PC-9 (cell line): ENCODE data around the gene LRP1B. TPM values are rescaled to one million over a fixed set of nuclear protein-coding genes. Genes with fewer than 3 reads are reported as not detected.

ENCODE experiments used
- BruUV-seq: library from RNA; stranded (reverse); fragments of 400-500 nt; replicated peaks from 2 replicates; lab custom pipeline; 2021; lab: Mats Ljungman, UMichigan
- CTCF ChIA-PET: fragments of 300-600 bp; sonication (Branson Sonifier 250); formaldehyde crosslinking; loops from one replicate; lab custom pipeline; 2022; ENCODE audit warnings: antibody characterized with exemption; lab: Charles Lee
- POLR2A ChIA-PET: fragments of 300-600 bp; sonication (Branson Sonifier 250); formaldehyde crosslinking; loops from one replicate; lab custom pipeline; 2022; ENCODE audit warnings: antibody characterized with exemption; ENCODE audit not compliant: unreplicated experiment; lab: Charles Lee
- DNase-seq, 2 experiments: peaks; one replicate each; pipeline versions ENCODE4 v3.0.0 to v3.0.0-alpha.2; 2015 to 2022; ENCODE audit warnings: mixed read lengths in 1 of 2
- H2AFZ ChIP-seq: fragments of 200-600 bp; sonication (generic); 2 replicates; pipeline ENCODE4 v1.8.1; 2017; ENCODE audit warnings: antibody characterized with exemption
- H3F3A ChIP-seq: fragments of 200-600 bp; sonication (generic); 2 replicates; pipeline ENCODE4 v1.8.1; 2017; ENCODE audit warnings: antibody characterized with exemption, mild to moderate bottlenecking, low read depth; ENCODE audit not compliant: insufficient read depth
- H3K27ac ChIP-seq: fragments of 200-600 bp; sonication (generic); 2 replicates; pipeline ENCODE4 v1.6.1; 2016; ENCODE audit warnings: mixed run types
- H3K27me3 ChIP-seq: fragments of 200-600 bp; sonication (generic); 2 replicates; pipeline ENCODE4 v1.6.1; 2016; ENCODE audit warnings: low read depth, mixed run types; ENCODE audit not compliant: insufficient read depth
- H3K36me3 ChIP-seq: fragments of 200-600 bp; sonication (generic); 2 replicates; pipeline ENCODE4 v1.6.1; 2016; ENCODE audit warnings: low read depth, mixed run types
- H3K4me1 ChIP-seq: fragments of 200-600 bp; sonication (generic); replicated peaks from 2 replicates; pipeline ENCODE4 v1.6.1; 2016; ENCODE audit warnings: mixed run types; ENCODE audit not compliant: insufficient read depth
- H3K4me2 ChIP-seq: fragments of 200-600 bp; sonication (generic); 2 replicates; pipeline ENCODE4 v1.6.1; 2017; ENCODE audit warnings: mixed run types
- H3K4me3 ChIP-seq: fragments of 200-600 bp; sonication (generic); 2 replicates; pipeline ENCODE4 v1.6.1; 2016; ENCODE audit warnings: mixed run types
- H3K79me2 ChIP-seq: fragments of 200-600 bp; sonication (generic); 2 replicates; pipeline ENCODE4 v1.6.1; 2017; ENCODE audit warnings: low read depth, mixed run types
- H3K9me2 ChIP-seq: fragments of 200-600 bp; sonication (generic); 2 replicates; pipeline ENCODE4 v1.8.1; 2017; ENCODE audit warnings: mild to moderate bottlenecking; ENCODE audit not compliant: insufficient read depth
- H3K9me3 ChIP-seq: fragments of 200-600 bp; sonication (generic); 2 replicates; pipeline ENCODE4 v1.8.1; 2016; ENCODE audit warnings: low read depth; ENCODE audit not compliant: insufficient read depth
- H4K20me1 ChIP-seq: fragments of 200-600 bp; sonication (generic); 2 replicates; pipeline ENCODE4 v1.8.1; 2017; ENCODE audit not compliant: insufficient read depth
- EZH2 ChIP-seq: fragments of 200-600 bp; sonication (generic); IDR thresholded peaks from 2 replicates; pipeline ENCODE4 v1.8.0; 2017; ENCODE audit warnings: antibody characterized with exemption, low read depth
- intact Hi-C: fragments of 100-400 bp; cut with micrococcal nuclease; formaldehyde crosslinking; loops from one replicate; pipeline ENCODE4 v1.10.0; 2022; ENCODE audit not compliant: unreplicated experiment
- total RNA-seq: library from RNA; stranded (reverse); gene quantifications from 2 replicates; pipeline ENCODE4 v1.2.3, GENCODE V29; 2021
- TF ChIP-seq, protein P1 (sequence below): fragments of 200-600 bp; sonication (generic); conservative IDR thresholded peaks from 2 replicates; pipeline ENCODE4 v1.6.1; 2017; ENCODE audit warnings: mixed run types, antibody characterized with exemption, mild to moderate bottlenecking, moderate library complexity

Gene LRP1B
- total RNA-seq, 1 experiment from 2014 or later = 1.7 TPM

GRCh38 chr2:141041281-141041680, 1089.5 kb downstream of the LRP1B start:
- H3F3A ChIP-seq = no peaks in the 10 kb centered on the region
- TF ChIP-seq EZH2 = no peak
- TF ChIP-seq, protein P1, sequence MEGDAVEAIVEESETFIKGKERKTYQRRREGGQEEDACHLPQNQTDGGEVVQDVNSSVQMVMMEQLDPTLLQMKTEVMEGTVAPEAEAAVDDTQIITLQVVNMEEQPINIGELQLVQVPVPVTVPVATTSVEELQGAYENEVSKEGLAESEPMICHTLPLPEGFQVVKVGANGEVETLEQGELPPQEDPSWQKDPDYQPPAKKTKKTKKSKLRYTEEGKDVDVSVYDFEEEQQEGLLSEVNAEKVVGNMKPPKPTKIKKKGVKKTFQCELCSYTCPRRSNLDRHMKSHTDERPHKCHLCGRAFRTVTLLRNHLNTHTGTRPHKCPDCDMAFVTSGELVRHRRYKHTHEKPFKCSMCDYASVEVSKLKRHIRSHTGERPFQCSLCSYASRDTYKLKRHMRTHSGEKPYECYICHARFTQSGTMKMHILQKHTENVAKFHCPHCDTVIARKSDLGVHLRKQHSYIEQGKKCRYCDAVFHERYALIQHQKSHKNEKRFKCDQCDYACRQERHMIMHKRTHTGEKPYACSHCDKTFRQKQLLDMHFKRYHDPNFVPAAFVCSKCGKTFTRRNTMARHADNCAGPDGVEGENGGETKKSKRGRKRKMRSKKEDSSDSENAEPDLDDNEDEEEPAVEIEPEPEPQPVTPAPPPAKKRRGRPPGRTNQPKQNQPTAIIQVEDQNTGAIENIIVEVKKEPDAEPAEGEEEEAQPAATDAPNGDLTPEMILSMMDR = no peak
- no peak overlapping the region for H3K27ac ChIP-seq
- no peak overlapping the region for H2AFZ ChIP-seq
- H3K9me2 ChIP-seq = no peaks in the 10 kb centered on the region
- H3K4me1 ChIP-seq = no peaks in the 10 kb centered on the region
- no peaks in the 10 kb centered on the region for H3K9me3 ChIP-seq
- BruUV-seq = no TSS peak
- no peak for DNase-seq
- no peaks in the 10 kb centered on the region for H3K27me3 ChIP-seq
- intact Hi-C loops = no loop called here
- H3K79me2 ChIP-seq = no peaks in the 10 kb centered on the region
- no peaks in the 10 kb centered on the region for H4K20me1 ChIP-seq
- no peak overlapping the region for H3K4me2 ChIP-seq
- no peaks in the 10 kb centered on the region for H3K36me3 ChIP-seq
- ChIA-PET CTCF (no interaction called here), POLR2A (no interaction called here)
- no peak overlapping the region for H3K4me3 ChIP-seq

DNA sequence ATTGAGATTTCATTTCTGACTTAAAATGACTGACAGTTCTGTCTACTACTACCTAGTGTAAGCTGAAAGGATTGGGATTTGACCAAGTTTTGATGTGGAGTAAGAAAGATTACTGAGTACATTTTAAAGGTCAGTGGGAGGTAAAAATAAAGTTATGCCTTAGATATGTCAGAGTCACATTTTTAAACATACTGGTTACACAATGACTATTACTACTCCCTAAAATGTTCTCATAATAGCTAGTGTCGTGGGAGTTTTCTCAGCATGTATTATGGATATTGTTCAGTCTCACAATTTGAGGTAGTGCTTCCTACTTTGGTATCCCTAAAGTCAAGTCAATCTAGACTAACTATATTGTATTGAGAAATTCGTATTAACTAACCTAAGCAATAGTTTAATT, 1092.5 kb downstream of the LRP1B start:
- Histone ChIP-seq H3K79me2 (no peaks in the 10 kb centered on the region), H3K4me3 (no peak overlapping the region), H3K36me3 (no peaks in the 10 kb centered on the region), H3K9me3 (no peaks in the 10 kb centered on the region), H3K27ac (no peak overlapping the region), H3K4me2 (no peak overlapping the region), H3K9me2 (no peaks in the 10 kb centered on the region), H4K20me1 (no peaks in the 10 kb centered on the region), H3F3A (no peaks in the 10 kb centered on the region), H3K27me3 (no peaks in the 10 kb centered on the region), H3K4me1 (no peaks in the 10 kb centered on the region), H2AFZ (no peak overlapping the region)
- TF ChIP-seq, protein P1 = no peak
- TF ChIP-seq EZH2 = no peak
- DNase-seq = no peak
- POLR2A ChIA-PET = no interaction called here
- no TSS peak for BruUV-seq
- intact Hi-C loops = no loop called here
- CTCF ChIA-PET = no interaction called here

- Histone ChIP-seq H3K4me1 (no peaks in the 10 kb centered on the region), H3K9me2 (no peaks in the 10 kb centered on the region), H2AFZ (no peak overlapping the region), H3K4me2 (no peak overlapping the region), H3K4me3 (no peak overlapping the region), H3K27me3 (no peaks in the 10 kb centered on the region), H3K79me2 (no peaks in the 10 kb centered on the region), H3K27ac (no peak overlapping the region), H4K20me1 (no peaks in the 10 kb centered on the region), H3F3A (no peaks in the 10 kb centered on the region), H3K9me3 (no peaks in the 10 kb centered on the region), H3K36me3 (no peaks in the 10 kb centered on the region)
- BruUV-seq = no TSS peak
- no peak for DNase-seq
- intact Hi-C loops = no loop called here
- POLR2A ChIA-PET = no interaction called here
- TF ChIP-seq, protein P1 = no peak
- TF ChIP-seq EZH2 = no peak
- CTCF ChIA-PET = no interaction called here
Observed at GRCh38 chr2:141037361-141037760, 1093.5 kb downstream of the LRP1B start.
